GM18508 (cell line): Measurements from ENCODE around the gene IGHMBP2.

ENCODE experiments used
- ATAC-seq: cut with Tn5 transposase; IDR thresholded peaks from one replicate; pipeline ENCODE4 v1.9.1; 2021; ENCODE audit warnings: moderate number of reproducible peaks; ENCODE audit not compliant: insufficient read depth, unreplicated experiment

Gene IGHMBP2

DNA sequence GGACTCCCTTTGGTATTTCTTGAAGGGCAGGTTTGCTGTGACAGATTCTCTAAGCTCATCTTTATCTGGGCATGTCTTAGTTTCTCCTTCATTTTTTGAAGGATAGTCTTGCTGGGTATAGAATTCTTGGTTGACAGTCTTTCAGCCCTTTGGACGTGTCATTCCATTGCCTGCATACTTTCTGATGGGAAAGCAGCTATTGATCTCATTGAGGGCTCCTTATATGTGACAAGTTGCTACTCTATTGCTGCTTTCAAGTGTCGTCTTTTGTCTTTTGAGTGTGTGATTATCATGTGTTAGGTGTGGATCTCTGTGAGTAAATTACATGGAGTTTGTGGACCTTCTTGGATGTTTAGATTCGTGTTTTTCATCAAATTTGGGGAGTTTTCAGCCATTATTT, 21.9 kb downstream of the IGHMBP2 start:
- ATAC-seq: no peak

DNA sequence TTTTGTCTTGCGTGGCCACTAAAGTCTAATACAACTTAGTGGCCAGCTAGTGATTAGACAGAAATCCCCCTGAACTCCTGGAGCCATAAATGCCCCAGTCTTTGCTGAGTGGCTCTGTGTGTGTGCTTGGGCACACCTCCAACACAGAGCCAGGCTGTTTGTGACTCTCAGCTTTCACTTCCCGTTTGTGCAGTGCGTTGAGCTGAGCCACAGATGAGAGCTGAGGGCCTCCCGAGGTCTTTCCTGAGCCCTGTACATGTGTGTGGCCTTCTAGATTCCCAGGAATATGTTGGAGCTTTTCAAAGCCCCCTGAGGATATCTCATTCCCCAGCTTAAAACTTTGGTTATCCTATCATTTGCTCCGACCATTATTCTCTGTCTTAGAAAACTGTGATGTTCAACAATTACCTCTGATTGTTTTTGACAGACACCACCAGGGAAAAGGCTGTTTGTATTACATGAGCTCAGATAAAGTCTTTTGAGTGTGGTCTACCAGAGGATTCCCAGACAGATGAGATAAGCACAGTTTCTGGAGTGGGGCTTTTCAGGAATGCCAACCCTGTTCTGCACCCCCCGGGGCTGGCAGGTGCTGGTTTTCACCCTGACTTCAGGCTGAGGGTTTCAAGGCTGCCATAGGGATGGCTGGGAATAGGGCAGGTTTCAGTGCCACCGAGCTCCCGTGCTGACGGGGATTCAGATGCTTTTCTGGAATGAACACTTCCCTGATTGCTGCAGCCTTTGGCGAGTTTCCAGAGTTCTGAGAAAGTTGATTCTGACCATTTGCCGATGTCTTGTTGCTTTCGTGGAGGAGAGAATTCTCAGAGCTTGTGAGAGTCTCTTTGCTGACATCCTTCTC, 23.8 kb downstream of the IGHMBP2 start:
- no peak for ATAC-seq

DNA sequence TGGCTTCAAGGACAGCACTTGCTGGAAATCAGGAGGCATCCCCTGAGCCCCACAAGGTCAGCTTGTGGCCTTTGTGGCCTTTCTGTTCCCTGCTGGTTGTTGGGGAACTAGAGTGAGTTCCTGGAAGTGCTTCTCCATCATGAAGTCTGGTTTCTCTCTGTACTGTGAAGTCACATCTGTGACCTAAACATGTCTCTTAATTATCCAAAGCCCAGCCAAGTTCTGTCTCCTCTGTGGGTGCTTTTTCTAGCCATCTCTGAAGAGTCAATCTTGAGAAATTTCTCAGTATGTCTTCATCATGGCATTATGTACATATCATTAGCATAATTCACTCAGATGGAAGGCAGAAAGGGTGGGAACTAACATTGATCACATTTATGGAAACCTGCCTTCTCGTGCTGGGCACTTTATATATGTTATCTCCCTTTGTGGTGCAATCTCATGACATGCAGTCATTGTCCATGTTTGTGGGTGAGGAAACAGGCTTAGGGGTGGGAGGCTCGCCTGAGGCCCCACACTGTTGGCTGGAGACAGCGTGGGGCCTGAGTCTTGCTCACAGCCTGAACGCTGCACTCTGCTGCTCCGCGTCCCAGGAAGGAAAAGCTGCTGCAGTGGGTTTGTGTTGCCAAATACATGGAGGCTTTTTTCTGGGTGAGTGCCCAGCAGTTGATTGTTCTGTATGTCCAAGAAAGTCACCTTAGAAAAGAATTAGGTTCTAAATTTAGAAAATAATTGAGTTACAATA, 24.6 kb downstream of the IGHMBP2 start:
- no peak for ATAC-seq

DNA sequence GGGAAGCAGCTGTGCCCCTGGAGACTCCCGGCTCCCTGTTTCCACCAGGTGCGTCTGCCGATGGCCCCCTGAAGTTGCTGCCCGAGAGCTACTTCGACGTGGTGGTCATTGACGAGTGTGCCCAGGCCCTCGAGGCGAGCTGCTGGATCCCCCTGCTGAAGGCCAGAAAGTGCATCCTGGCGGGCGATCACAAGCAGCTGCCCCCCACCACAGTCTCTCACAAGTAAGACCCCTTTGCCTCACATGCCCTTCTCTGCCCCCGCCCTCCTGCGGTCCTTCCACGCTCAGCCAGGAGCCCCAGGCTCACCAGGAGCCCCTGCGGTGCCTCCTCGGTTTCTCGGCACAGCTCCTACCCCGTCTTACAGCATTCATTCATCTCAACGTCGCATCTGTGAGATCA, 25.4 kb downstream of the IGHMBP2 start:
- ATAC-seq: no peak

DNA sequence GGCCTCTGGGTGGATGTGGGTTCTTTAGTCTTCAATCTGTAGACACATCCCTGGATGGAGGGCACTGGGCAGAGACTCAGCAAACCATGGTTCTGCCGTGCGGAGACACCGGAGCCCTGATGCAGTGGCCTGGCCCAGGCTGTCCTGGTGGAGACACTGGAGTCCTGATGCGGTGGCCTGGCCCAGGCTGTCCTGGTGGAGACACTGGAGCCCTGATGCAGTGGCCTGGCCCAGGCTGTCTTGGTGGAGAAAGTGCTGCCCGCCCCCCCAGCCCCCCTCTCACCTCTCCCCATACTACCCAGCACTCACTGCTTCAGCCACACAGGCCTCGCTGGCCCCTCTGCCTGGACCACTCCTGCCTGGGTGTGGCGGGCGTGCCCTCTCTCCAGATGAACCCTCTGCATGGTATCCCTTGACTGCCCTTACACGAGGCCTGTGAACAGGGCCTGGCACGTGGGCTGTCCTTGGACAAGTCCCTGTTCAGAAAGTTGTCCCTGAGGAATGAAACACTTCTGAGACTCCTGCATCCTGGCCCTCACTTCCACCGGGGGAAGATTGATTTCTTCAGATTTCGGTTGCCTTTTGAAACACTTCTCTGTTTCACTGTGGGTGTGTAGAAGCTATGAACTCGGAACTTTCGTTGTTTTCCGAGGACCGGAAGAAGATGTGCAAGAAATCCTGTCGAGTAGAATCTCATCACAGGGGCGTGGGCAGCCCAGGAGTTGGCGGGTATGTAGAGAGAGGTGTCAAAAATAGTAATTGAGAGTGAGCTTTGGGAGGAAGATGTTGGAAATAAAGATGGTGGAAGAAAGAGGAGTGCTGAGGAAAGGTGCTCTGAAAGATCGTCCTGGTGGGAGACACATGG, 26.2 kb downstream of the IGHMBP2 start:
- ATAC-seq: no peak

DNA sequence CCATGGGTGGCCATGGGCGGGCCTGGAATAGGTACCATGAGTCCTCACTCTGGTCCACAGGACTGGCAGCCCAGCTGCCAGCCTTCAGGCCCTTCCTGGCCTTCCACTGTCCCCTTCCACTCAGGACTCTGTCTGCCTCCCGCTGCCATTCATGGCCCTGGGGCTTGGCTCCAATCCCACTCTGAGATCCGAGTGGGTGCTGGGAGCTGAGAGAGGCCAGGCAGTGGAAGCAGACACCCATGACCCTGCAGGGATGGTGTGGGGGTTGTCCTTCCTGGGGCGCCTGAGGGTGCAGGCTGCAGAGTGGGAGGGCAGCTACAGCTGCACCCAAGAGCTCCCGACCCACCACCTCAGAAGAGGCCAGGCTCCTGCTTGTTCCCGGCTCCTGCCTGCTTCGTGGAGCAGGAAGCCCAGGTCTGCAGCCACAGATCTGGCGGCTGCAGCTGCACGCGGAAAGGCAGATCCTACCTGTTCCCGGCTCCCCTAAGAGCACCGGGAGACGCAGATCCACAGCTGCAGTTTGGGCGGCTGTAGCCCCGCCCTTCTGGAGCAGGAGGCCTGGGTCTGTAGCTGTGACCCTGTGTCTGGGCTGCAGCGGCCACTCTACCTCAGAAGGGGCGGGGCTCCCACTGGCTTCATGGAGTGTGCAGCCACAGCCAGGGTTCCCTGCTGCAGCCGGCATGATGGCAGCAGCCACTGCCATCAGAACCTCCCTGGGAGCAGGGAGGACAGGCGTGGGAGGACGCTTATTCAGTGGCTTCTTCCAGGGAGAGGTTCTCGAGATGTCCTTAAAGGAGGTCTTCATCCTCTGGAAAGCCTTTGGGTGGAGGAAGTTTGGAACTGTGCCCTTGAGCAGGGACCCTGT, 27.5 kb downstream of the IGHMBP2 start:
- ATAC-seq: no peak

DNA sequence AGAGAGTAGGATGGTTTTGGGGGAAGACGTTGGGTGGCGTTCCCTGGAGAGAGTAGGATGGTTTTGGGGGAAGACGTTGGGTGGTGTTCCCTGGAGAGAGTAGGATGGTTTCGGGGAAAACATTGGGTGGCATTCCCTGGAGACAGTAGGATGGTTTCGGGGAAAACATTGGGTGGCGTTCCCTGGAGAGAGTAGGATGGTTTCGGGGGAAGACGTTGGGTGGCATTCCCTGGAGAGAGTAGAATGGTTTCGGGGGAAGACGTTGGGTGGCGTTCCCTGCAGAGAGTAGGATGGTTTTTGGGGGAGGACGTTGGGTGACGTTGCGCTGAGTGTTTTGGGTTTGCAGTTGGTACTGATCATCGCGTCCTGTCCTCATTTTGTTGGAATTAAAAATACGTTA, 28.2 kb downstream of the IGHMBP2 start:
- no peak for ATAC-seq

DNA sequence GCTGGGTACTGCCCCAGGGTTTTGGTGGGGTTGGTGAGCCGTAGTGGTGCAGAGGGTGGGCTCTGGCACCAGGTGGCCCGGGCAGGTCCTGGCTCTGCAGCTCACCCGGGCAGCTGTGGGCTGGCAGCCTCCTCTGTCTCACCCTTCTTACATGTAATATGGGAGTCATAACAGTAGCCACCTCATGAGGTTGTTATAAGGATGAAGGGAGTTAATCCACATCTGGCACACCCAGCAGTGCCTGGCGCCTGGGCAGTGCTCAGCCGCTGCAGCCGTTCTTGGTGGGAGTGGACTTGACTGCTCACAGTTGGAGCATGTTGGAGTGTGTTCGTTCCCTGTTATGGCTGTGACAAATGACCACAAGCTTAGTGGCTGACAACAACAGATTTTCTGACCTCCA, 28.7 kb downstream of the IGHMBP2 start:
- ATAC-seq: no peak

DNA sequence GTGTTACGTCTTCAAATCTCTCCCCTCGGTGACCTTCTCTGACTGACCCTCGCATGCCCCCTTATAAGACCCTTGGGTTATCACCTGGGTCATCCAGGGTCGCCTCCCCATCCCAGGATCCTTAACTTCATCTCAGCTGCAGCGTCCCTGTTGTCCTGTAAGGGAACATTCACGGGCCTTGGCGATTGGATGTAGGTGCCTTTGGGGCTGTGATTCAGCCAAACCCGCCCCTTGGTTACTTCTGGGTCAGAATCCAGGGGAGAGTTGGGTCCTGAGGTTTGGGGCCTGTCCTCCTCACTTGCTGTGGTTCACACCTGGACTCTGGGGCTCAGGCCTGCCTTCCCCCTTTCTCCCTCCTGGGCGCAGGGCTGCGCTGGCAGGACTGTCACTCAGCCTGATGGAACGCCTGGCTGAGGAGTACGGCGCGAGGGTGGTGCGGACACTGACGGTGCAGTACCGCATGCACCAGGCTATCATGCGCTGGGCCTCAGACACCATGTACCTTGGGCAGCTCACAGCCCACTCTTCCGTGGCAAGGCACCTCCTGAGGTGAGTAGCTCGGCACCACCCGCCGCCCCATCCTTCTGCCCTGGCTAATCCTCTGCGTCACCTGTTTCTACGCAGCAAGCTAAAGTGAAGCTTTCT, 29.4 kb downstream of the IGHMBP2 start:
- ATAC-seq: no peak

DNA sequence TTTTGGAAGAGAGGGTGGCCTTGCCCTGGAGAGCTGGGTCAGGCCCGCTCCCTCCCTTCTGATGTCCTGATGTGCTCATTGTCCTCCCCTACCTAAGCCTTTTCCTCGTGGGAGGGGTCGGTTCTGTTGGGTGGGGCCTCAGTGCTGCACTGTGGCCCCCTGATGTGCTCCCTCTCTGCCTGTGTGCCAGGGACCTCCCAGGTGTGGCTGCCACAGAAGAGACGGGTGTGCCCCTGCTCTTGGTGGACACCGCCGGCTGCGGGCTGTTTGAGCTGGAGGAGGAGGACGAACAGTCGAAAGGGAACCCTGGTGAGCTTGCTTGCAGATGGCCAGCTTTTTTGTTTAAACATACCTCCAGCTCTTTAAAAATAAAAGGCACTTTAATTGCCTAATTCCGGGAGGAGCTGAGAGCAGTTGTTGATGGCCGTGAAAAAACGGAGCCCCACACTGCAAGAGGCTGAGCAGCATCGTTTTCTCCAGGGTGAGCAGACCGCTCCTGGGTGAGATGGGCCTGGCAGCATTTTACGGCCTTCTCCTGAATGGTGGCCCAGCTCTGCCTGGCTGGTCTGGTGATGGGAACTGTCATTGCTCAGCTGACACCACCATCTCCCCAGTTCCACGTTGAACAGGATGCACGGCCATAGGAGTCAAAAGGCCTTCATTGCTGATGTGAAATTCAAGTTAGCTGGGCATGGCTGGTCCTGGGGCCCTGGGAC, 30.1 kb downstream of the IGHMBP2 start:
- no peak for ATAC-seq

DNA sequence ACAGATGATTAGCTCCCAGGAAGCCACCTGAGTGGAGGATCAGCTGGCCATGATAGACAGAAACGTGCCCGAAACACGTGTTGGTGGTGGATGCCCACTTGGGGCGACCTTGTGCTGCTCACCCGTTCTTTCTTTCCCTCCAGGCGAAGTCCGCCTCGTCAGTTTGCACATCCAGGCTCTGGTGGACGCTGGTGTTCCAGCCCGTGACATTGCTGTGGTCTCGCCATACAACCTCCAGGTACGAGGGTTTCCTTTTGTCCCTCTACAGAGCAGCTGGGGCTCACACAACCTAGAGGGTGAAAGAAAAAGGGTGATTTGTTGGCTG, 30.6 kb downstream of the IGHMBP2 start:
- no peak for ATAC-seq

DNA sequence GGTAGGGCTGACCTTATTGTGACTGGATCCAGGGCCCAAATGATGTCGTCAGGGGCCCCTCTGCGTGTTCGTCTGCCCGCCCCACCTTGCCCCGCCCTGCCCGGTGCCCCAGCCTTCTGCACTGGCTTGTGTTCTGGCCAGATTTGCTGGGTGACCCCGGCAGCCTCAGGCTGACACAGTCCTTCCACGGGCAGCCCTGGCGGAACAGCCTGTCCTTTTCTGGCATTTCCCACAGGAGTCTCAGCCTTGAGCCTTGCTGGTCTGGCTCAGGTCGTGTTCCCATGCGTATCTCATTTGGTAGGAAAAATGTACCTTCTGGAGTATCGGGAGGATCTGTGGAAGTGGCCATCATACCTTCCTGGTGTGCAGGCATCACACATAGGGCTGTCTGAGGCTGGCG, 31.0 kb downstream of the IGHMBP2 start:
- no peak for ATAC-seq

DNA sequence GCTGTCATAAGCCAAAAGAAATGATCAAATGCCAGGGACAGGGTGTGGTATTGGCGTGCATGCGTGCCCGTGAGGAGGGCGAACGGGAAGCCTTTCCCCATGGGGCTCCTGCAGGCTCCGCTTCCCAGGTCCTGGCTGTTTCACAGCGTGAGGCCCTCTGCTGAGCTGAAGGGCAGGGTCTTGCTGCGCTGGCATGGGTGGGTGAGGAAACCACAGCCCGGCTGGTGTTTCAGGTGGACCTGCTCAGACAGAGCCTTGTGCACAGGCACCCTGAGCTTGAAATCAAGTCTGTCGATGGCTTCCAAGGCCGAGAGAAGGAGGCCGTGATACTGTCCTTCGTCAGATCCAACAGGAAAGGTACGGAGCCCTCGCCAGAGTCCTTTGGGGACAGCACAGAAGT, 31.4 kb downstream of the IGHMBP2 start:
- no peak for ATAC-seq

DNA sequence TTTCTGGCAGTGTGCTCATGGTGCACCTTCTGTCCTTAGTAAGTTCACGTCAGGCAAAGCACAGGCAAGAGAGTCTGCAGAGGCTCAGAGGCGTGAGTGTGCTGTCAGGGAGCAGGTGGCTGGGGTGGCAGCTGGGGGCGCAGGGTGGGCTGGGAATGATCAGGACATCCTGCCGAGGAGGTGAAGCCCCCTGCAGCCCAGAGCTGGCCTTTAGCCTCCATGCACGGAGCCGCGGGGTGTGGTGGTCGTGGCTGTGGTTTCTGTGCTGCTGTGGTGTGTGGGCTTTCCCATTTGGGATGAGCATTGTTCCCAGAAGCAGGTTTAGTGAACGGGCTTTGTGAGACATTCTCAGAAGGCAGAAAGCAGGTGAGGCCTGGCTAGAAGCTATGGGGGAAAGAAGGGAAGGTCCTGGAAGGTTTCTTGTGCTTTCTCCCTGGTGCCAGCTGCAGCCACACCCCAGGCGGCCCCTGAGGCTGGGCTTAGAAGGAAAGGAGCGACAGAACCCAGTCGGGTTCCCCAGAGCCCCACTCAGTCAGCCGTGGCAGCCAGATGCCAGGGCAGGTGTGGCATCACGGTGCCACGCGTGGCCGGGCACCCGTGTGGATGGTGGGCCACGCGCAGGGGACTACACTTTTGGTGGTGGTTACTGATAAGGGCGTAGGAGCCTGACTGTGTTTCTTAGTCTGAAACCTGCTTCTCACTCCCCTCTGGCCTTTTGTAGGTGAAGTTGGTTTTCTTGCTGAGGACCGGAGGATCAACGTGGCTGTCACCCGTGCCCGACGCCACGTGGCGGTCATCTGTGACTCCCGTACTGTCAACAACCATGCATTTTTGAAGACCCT, 32.0 kb downstream of the IGHMBP2 start:
- no peak for ATAC-seq

DNA sequence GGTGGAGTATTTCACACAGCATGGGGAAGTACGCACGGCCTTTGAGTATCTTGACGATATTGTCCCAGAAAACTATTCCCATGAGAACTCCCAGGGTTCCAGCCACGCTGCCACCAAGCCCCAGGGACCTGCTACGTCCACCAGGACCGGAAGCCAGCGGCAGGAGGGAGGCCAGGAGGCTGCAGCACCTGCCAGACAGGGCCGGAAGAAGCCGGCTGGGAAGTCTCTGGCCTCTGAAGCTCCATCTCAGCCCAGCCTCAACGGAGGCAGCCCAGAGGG, 32.6 kb downstream of the IGHMBP2 start:
- no peak for ATAC-seq

DNA sequence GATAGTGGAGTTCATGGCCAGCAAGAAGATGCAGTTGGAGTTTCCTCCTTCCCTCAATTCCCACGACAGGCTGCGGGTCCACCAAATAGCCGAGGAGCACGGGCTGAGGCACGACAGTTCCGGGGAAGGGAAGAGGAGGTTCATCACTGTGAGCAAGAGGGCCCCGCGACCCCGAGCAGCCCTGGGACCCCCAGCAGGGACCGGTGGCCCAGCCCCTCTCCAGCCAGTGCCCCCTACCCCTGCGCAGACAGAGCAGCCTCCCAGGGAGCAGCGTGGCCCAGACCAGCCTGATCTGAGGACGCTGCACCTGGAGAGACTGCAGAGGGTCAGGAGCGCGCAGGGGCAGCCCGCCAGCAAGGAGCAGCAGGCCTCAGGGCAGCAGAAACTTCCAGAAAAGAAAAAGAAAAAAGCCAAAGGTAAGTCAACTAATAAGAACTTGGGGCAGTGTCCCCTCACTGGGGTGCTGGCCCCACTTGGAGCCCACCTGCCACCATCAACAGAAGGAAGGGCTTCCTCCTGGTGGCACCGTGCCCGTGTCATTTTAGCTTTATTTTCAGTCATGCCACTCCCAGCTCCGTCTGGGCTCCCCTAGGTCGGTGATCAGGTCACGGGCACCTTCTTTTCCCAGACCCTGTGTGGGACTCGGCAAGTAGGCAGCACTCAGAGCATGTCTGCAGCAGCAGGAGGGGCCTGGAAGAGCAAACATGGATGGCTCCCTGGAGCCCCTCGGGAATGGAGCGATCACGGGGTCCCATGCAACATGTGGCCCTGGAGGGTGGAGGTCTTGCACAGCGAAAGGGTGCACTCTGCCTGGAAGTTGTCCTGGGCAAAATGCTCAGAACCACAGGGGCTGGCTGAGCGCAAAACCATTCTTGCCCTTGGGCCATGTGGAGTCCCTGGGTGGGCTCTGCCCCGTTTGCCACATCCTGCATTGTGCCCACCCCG, 33.3 kb downstream of the IGHMBP2 start:
- ATAC-seq: no peak

DNA sequence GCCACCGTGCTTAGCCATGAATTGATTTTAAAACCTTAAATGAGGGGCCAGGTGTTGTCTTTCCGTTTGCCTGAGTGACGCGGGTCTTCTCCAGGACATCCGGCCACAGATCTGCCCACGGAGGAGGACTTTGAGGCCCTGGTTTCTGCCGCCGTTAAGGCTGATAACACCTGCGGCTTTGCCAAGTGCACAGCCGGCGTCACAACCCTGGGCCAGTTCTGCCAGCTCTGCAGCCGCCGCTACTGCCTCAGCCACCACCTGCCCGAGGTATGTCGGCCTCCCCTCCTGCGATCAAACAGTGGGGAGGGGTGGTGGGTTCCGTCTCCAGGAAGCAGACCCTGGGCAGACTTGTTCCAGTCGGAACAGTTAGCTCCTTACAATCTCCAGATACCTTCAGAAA, 34.4 kb downstream of the IGHMBP2 start:
- ATAC-seq: no peak
